Left kidney (tissue), 2 donors: ENCODE data around the gene AGAP1. TPM values are rescaled to one million over a fixed set of nuclear protein-coding genes. Genes with fewer than 3 reads are reported as not detected.

Experiments
- DNase-seq: peaks from one replicate; pipeline ENCODE4 v3.0.0-alpha.2; 2013
- polyA plus RNA-seq: library from polyadenylated mRNA; unstranded; fragments of 120-200 nt; gene quantifications from one replicate; pipeline ENCODE4 v1.2.1, GENCODE V29; 2013; ENCODE audit not compliant: insufficient read length

The AGAP1 gene
- polyA plus RNA-seq, 1 donor, result 21.2 TPM

DNA sequence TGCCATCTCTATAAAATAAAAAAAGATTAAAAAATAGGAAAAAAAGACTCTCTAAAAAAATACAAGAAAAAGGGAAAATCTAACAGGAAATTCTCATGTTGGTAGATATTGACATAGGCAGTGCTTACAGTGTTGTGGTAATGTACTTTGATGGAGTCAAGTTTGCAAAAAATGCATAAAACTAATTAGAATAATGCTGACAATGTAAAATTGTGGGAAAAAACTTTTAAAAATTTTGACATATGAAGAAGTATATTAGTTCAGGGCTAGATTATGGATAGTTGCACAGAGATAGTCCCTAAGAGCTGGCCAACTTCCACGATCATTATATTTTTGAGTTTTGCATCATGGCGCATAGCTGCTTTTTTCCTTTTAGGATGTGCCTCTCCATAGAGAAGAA is 601.7 kb downstream of the AGAP1 start:
- no peak for DNase-seq

DNA sequence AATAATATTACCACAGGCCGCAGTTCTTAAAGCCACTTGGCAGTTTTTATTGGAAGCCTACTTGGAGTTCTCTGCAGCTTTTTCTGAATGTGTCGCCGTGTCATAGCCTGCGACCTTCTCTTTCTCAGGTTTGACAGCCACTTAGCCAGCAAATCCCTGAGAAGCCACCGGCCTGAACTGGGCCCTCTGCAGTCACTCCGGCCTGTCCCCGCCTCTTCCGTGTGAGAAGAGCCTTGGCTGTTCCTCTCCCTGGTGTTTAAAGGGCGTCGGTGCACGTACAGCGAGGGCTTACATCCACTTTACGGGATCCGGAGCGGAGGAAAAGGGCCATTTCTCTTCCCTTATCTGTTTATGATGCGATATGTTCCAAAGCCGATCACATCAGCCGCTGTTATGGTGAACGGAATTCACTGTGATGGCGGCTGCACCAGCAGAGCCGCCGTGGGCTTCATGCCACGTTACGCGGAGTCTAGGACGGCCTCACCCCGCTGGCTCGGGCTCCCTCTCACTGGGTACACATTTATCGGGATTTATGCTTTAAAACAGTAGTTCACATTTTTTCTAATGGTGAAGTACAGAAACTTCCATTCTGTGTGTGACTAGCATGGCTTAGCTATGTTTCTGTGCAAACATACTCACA is 607.6 kb downstream of the AGAP1 start:
- no peak for DNase-seq

DNA sequence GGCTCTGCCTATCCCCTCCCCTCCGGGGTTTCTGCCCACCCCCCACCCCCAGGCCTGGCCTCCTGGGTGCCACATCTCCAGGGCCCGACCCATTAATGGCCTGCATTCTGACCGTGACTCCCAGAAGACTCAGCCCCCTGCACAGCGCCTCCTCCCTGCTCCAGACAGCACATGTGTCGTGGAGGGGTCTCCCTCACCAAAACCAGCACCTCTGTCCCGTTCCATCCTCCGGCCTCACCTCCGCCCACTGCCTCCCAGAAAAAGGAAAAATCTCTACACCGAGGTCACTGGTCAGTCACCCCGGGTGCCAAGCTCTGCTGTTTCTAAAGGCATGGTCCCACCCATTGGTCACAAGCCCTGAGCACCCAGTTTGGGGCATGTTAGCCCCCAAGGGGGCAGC is 609.1 kb downstream of the AGAP1 start:
- no peak for DNase-seq

GRCh38 chr2:236103981-236104380 is 610.1 kb downstream of the AGAP1 start:
- no peak for DNase-seq

DNA sequence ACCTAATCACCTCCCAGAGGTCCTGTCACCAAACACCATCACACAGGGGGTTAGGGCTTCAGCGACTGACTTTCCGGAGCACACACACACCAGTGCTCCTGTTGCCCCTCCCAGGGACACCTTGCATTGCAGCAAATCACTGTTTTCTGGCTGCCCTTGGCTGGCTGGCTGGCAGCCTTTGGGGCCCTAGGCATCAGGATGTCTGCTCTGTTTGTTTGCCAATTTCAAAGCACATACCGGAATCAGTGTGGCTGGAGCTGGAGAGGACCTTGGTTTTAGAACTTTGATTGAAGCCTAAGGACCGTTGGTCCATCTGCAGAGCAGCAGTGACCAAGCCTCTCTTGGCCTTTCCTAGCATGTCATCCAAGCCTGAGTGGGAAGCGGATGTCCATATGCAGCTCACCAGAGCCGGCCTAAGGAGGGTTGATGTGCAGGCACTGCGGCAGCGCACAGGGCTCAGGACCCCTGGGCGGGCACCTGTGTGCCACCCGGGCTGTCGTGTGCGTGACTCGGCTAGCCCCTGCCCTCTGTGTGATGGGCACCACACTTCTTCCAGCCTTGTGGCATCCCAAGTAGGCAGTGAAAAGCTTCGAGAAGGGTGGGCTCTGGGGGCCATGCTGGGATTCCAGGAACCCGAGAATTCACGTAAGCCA is 612.2 kb downstream of the AGAP1 start:
- no peak for DNase-seq

- no peak for DNase-seq
Observed at GRCh38 chr2:236106761-236107160, 612.9 kb downstream of the AGAP1 start.

DNA sequence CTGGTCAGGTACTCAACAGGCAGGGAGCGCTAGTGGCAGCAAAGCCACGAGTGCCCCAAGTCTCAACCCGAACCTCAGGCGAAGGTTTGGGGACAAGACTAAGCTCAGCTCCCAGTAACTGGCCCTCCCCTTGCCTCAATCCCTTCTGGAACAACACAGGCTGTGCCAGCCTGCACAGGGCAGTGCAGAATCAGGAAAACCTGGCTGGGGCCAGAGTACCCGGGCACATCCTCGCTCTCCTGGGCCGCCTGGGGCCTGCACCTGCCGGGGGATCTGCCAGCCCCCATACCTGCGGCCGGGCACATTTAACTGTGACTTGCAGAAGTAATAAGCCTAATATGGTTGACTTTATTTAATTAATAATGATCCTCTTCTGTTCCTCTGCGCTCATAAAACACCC is 613.7 kb downstream of the AGAP1 start:
- DNase-seq, result no peak

DNA sequence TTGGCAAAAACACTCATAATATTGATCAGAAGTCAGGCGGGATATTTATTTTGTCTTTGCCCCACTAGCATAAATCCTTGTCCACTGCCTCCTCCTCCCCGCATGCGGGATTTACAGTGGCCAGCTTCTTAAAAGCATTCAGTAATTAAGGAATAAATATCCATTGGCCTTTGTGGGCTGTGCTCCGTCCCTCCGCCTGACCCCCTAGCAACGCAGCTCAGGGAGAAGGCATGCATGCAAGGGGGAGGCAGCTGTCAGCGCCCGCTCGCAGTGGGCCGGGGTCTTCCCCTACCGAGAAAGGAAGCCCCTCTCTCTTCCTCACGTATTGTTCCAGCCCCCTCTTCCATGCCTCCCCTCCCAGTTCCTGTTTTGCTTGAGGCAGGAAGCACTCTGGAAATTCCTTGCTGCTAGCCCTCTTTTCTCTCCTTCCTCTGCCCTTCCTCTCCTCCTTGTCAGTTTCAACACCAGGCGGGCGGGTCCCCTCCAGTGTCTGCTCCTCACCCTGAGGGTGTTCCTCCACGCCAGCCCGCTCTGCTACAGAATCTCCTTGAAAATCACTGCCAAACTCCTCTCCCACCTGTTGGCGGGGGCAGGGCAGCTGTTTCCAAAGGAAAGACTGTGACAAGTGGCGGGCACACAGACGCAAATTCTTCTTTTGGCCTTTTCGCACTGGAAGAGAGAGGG is 614.2 kb downstream of the AGAP1 start:
- DNase-seq, result no peak

- DNase-seq, result no peak
Observed at GRCh38 chr2:236109061-236109460, 615.2 kb downstream of the AGAP1 start.

- DNase-seq, result no peak
Observed at GRCh38 chr2:236109473-236109872, 615.6 kb downstream of the AGAP1 start.

GRCh38 chr2:236112466-236112865 is 618.6 kb downstream of the AGAP1 start:
- DNase-seq, result no peak

DNA sequence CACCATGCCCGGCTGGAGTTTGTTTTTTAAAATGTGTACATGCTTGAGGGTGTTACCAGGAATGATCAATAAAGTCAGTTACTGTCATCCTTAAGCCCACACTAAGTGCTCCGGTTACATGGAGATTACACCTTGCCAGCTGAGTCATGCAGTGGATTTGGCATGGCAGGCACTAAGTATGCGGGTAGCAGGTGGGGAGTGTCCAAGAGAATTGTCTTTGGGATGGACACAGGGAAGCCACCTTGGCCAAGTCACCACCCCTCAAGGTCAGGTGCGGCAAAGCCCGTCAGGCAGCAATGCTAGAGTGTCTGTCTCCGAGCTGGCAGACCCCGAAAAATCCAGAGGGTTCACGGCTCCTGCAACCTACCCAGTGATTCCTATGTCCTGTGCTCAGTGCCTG is 619.6 kb downstream of the AGAP1 start:
- no peak for DNase-seq

DNA sequence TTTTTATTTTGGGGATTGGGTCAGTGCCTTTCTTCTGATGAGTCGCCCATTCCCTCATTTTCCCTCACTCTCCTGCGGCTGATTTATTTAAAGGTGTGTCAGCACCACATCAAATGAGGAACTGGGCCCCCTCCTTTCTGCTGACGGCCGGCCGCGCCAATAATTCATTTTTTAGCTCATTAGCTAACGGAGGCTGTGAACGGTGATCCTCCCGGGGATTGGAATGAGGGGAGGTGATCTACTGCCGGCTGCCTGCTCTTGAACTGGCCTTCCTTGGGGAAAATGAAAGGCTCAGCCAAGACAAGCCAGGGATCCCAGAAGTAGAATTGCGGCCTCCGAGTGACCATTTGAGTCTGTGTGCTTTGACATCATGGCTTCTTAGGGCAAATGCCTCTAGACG is 620.1 kb downstream of the AGAP1 start:
- no peak for DNase-seq

DNA sequence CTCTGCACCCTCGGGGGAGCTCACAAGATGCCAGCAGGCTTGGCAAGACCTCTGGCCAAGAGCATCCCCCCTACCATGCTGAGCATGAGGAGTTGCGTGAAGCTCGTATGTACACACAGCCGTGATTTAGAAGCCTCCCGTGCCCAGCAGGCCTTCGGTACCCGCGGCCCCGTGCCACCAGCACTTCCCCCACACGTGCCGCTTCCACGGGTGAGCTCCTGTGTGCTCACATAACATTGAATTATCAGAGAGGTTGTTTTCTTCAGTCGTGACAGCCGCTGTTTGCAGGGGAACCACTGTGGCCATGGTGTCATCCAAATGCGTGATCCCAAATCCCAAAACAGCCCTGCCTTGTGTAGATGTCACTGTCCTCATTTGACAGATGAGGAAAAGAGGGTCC is 621.1 kb downstream of the AGAP1 start:
- no peak for DNase-seq

DNA sequence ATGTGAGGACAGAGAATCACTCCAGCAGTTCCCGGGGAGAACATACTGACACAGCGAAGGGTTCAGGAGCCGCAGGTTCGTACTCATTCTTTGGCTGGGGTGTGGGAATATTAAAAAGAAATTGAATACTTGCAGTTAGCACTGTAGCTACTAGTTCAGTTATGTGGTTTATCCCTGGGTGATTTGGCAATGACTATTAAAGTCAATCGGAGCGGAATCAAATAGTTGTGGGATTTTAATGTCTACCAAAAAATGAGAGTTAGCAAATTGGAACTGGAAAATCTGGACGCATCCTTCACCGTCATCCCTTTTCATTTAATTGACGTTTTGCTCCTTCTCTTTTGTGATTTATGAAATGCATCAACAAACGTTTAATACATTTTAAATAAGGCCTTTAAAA is 623.6 kb downstream of the AGAP1 start:
- no peak for DNase-seq

DNA sequence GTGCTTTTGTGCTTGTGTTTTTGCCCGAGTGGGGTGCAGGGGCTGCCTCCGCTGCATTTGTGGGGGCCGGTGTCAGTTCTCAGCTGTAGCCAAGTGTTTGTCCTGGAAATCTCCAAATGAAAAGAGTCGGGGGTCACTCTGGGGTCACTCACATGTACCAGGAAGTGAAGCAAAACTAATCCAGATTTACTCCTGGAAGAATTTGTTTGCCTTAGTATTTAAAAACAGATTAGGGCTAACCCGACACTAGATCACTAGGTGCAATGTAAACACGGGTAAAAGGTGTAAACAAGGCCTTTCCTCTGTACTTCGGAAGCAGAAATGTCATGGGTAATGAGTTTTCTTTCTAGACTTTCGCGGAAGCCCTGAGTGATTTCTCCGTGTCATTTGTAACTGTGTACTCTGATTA is 624.0 kb downstream of the AGAP1 start:
- peak; percentile 19 for DNase-seq

GRCh38 chr2:236119003-236119402 is 625.2 kb downstream of the AGAP1 start:
- DNase-seq, result no peak

DNA sequence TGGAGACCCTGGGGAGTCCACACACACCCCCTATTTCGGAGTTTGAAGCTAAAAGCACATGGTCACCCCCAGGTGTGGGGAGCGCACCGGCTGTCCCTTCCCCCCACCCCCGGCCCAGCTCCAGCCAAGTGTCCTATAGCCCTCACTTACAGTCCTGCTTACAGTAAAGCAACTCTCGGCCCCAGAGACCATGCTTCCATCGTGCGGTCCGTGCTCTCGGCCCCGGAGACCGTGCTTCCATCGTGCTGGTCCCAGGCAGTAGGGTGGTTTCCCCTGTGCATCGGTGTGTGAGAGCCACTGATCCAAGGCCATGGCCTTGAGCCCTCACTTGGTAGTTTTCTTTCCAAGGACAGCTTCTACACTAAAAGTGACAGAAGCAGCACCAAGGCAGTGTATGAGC is 625.6 kb downstream of the AGAP1 start:
- DNase-seq, result no peak

DNA sequence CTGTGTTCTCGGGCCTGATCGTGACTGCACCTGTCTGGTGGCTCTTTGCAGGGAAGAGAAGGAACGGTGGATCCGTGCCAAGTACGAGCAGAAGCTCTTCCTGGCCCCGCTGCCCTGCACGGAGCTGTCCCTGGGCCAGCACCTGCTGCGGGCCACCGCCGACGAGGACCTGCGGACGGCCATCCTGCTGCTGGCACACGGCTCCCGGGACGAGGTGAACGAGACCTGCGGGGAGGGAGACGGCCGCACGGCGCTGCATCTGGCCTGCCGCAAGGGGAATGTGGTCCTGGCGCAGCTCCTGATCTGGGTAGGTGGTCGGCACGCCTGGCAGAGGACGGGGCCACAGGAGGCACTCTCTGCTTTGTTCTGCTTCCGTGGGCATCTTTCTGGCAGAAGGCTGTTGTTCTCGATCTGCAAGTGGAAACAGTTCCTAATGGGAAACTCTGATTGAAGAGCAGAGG is 626.3 kb downstream of the AGAP1 start:
- no peak for DNase-seq

DNA sequence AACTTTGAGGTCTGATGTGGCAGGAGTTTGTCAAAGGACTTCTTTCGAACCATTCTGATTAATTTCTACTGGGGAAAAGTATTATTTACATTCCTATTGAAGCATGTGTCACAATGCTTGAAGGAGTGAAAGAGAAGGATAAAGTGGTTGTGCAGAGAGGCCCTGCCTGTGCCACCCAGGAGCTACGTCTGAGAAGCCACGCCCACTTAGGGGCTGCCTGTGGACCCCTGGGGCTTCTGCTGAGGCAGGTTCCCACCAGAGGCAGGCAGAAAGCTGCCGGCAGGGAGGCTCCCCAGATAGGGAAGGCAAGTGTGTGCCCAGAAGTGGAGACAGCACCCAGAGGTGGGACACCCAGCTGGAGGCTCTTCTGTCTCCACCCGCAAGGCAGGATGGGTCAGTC is 627.0 kb downstream of the AGAP1 start:
- DNase-seq, result no peak

- DNase-seq, result no peak
Observed at GRCh38 chr2:236121546-236121945, 627.7 kb downstream of the AGAP1 start.

DNA sequence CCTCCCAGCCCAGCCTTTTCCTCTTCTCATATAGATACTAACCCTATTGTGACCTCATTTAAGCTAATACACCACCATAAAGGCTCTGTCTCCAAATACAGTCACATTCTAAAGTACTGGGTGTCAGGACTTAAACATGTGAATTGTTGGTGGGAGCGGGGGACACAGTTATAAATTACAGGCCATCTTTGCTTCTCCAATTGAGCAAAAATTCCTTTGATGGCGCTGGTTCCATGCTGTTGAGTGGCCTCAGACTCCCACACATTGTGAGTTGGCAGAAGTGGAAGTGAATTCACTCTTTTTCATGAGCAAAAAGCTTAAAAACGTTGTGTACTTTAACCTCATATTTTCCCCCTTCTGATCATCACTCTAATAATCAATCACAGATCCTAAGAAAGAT is 628.4 kb downstream of the AGAP1 start:
- no peak for DNase-seq

DNA sequence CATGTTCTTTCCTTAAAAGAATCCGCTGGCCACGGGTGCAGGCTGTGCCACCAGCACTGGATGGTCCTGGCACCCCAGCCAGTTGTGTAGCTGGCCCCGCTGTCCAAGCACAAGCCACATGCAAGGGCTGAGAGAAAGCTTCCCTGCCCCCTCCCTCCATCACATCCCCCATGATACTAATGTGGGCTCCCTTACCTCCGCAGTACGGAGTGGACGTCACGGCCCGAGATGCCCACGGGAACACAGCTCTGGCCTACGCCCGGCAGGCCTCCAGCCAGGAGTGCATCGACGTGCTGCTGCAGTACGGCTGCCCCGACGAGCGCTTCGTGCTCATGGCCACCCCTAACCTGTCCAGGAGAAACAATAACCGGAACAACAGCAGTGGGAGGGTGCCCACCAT is 629.9 kb downstream of the AGAP1 start:
- no peak for DNase-seq
